Measurements from ENCODE around the gene JADE1. TPM values are rescaled to one million over a fixed set of nuclear protein-coding genes. Genes with fewer than 3 reads are reported as not detected.

Gene JADE1
- total and polyA plus RNA-seq, 12 donors, result 18.4 to 66.7 (median 37.7) TPM

- no peaks in the 10 kb centered on the region for H3K9me3 ChIP-seq (replicated peaks in 1 of 3)
- 88 to 96% (median 90%) methylated on average over 9 of the region's 9 CpGs for WGBS, 4 donors
- DNase-seq, result no peak
- H3K4me1 ChIP-seq (replicated peaks in 1 of 2), result no peaks in the 10 kb centered on the region
- no peak overlapping the region for H3K4me3 ChIP-seq
- H3K36me3 ChIP-seq (replicated peaks in 1 of 2), result peaks cover 0 to 54% of the 10 kb centered on the region in 2 donors
- TF ChIP-seq CTCF (IDR thresholded peaks at IDR 0.05) (no peak), POLR2A (IDR thresholded peaks at IDR 0.05) (no peak)
- H3K27me3 ChIP-seq, result no peaks in the 10 kb centered on the region
- no peak overlapping the region for H3K27ac ChIP-seq
- intact Hi-C loops (cut with DNase I), result no loop called here
These were observed 62.4 kb downstream of the JADE1 start for GRCh38 chr4:128871948-128872347.

DNA sequence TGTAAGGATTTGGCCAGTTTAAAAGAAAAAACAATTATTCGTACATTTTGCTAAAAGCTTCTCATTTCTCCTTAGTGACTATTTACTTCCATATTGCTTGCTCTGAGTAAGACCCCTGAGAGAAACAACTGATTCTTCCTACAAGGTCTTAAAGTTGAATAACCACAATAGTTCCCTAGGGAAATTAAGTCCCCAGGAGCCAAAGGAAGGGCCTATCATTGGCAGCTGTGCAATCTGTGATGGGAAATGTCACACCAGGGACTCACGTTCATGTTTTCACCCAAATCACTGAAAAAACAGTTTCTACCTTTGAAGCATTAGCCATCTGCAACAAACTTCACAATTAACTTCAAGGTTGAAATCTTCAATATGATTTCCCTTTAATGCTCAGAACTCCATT lies 66.7 kb downstream of the JADE1 start:
- Histone ChIP-seq H3K4me3 (no peak overlapping the region), H3K36me3 (replicated peaks in 1 of 2) (peaks cover 0 to 19% of the 10 kb centered on the region in 2 donors), H3K27ac (no peak overlapping the region), H3K4me1 (replicated peaks in 1 of 2) (no peaks in the 10 kb centered on the region), H3K9me3 (replicated peaks in 1 of 3) (no peaks in the 10 kb centered on the region), H3K27me3 (no peaks in the 10 kb centered on the region)
- intact Hi-C loops (cut with DNase I), result no loop called here
- DNase-seq, result no peak
- WGBS, 4 donors, result 84 to 96% (median 94%) methylated on average over 2 of the region's 2 CpGs
- TF ChIP-seq CTCF (IDR thresholded peaks at IDR 0.05) (no peak), POLR2A (IDR thresholded peaks at IDR 0.05) (no peak)

- Histone ChIP-seq H3K9me3 (replicated peaks in 1 of 3) (no peaks in the 10 kb centered on the region), H3K36me3 (replicated peaks in 1 of 2) (peaks cover 0 to 4% of the 10 kb centered on the region in 2 donors), H3K4me1 (replicated peaks in 1 of 2) (no peaks in the 10 kb centered on the region), H3K4me3 (no peak overlapping the region), H3K27ac (no peak overlapping the region), H3K27me3 (no peaks in the 10 kb centered on the region)
- WGBS, 4 donors, result 85 to 89% (median 89%) methylated on average over 4 of the region's 4 CpGs
- no peak for TF ChIP-seq POLR2A (IDR thresholded peaks at IDR 0.05)
- TF ChIP-seq CTCF (IDR thresholded peaks at IDR 0.05), result no peak
- DNase-seq, result no peak
- intact Hi-C loops (cut with DNase I), result no loop called here
These were observed 68.4 kb downstream of the JADE1 start for GRCh38 chr4:128877934-128878333.

GRCh38 chr4:128879283-128879682 lies 69.8 kb downstream of the JADE1 start:
- intact Hi-C loops (cut with DNase I), result no loop called here
- Histone ChIP-seq H3K36me3 (replicated peaks in 1 of 2) (no peaks in the 10 kb centered on the region), H3K9me3 (replicated peaks in 1 of 3) (no peaks in the 10 kb centered on the region), H3K27ac (no peak overlapping the region), H3K27me3 (no peaks in the 10 kb centered on the region), H3K4me3 (no peak overlapping the region), H3K4me1 (replicated peaks in 1 of 2) (no peaks in the 10 kb centered on the region)
- no peak for TF ChIP-seq POLR2A (IDR thresholded peaks at IDR 0.05)
- TF ChIP-seq CTCF (IDR thresholded peaks at IDR 0.05), result no peak
- DNase-seq, result no peak
- WGBS, 4 donors, result 91 to 95% (median 91%) methylated on average over 2 of the region's 2 CpGs
